Fibroblast of skin of abdomen (primary cell): ENCODE data around the gene NAV2.
A peak's percentile ranks its signal among the peaks of the same experiment; 100 is the strongest.

Experiments
- DNase-seq: peaks from one replicate; pipeline ENCODE4 v3.0.0-alpha.2; 2013

NAV2 gene

DNA sequence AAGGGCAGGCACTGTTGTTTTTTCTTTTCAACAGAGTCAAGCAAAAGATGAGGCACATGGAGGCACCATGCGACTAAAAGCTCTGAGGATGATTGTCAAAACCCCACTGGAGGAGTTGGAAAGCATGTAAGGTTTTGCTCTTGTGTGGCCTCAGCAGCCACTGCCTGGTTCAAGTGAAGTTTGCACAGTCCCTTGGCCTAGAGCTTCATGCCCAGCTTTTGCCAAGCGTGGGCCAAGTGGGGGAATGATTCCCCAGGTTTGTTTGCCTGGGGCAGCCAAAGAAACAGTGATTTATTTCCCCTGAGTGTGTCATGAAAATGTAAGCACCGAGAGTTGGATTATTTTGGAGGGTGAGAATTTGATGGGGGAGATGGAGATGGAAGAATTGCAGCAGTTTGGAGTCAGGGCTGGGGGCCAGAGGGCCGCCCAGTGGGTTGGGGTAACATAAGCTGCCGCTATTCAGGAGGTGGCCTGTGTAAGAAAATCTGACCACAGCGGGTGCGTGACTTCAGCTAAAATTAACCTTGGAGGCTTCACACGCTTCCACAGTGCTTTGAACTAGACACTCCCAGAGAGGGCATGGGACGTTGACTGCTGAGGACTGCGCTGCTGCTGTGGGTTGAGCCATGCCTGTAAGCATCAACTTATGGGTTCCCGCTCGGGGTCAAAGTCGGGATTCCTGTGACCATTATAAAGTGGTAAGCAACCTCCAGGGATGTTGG lies 100.7 kb downstream of the NAV2 start:
- DNase-seq: no peak

DNA sequence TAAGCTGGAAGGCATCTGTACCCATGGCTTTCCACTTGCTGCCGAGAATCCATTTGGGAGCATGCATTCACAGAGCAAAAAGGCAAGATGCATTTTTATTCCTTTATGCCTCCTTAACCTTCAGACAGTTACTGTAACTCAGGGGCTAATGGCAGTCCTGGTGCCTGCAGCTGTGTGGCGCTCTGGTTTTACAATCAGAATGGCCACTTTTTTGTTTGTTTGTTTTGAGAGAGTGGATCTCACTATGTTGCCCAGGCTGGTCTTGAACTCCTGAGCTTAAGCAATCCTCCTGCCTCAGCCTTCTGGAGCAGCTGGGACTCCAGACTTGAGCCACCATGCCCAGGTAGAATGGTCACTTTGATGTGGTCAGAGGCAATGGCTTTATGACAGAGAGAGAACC lies 101.8 kb downstream of the NAV2 start:
- no peak for DNase-seq

DNA sequence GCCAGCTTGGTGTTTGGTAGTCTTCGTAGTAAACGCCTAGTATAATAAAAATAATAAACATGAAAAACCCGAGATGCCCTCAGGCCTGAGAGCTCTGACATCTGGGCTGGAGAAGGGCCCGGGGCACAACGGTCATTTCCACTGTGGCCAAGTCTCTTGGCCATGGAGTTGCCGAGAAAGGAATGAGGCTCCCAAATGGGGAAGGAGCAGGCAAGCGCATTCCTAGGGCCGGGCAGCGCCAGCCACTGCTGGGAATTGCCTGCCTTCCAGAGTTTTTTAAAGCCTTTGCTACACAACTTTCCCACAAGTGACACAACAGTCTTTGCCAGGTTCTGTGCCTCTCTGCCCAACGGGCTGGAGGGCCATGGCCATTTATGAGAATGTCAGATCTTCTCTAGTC lies 103.4 kb downstream of the NAV2 start:
- no peak for DNase-seq

- no peak for DNase-seq
Measured at GRCh38 chr11:19816817-19817216, 104.2 kb downstream of the NAV2 start.

- DNase-seq: no peak
Measured at GRCh38 chr11:19817265-19817851, 104.7 kb downstream of the NAV2 start.

- DNase-seq: no peak
Measured at GRCh38 chr11:19817870-19818269, 105.2 kb downstream of the NAV2 start.

GRCh38 chr11:19818619-19819018 lies 106.0 kb downstream of the NAV2 start:
- DNase-seq: no peak

DNA sequence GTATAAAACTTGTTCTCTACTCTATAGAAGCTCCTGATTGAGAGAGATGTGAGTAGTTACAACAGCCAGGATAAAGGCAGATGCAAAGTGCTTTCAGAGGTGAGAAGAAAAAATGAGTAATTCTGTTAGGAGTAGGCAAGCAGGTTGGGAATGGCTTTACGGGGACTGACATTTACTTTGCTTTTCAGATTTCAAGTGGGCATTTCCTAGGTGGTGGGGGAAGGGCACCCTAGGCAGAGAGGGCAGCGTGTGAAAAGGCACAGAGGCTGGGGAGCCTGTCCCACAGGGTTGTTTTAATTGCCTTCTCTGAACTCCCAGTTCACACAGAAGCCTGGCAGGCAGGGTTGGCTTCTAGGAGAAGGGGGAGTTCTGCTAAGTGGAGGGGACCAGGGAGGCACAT lies 106.5 kb downstream of the NAV2 start:
- DNase-seq: no peak

DNA sequence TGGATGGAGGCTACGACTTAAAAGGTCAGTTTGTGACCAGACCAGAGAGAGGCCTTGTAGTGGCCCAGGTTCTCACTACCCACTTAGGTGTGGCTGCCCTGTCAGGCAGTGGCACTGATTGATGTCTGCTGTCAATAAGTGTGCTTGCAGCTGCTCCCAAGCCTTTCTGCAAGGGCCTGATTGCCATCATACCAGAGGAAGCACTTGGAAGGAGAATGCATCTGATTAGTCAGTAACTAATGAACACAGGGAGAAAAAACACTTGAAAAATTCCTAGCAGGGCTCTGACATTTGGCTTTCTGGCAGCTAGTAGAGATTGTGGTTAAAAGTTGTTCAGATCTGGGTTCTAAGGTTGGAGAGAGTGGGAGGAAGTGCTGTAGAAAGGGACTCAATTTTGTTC lies 107.5 kb downstream of the NAV2 start:
- DNase-seq: peak; percentile 61

GRCh38 chr11:19821412-19821875 lies 108.8 kb downstream of the NAV2 start:
- DNase-seq: no peak

DNA sequence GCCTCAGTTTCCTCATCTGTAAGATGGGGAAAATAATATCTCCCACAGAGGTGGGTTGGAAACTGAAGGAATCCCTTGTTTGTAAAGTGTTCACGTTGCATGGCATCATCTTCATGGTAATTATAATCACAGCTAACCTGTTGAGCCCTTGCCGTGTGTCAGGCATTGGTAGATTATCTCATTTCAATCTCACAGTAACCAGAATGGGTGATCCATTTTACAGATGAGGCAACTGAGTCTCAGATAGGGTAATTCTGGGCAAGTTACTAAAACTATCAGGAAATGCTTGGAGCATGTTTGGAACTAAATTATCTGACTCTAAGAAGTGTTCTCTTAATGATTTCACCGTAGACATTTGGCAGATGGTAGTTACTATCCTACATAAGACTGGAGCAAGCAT lies 109.4 kb downstream of the NAV2 start:
- DNase-seq: no peak

- no peak for DNase-seq
Measured at GRCh38 chr11:19822531-19822930, 109.9 kb downstream of the NAV2 start.

- DNase-seq: no peak
Measured at GRCh38 chr11:19826606-19827005, 114.0 kb downstream of the NAV2 start.

GRCh38 chr11:19827399-19828135 lies 114.9 kb downstream of the NAV2 start:
- DNase-seq: no peak

GRCh38 chr11:19828382-19829108 lies 115.9 kb downstream of the NAV2 start:
- DNase-seq: no peak

DNA sequence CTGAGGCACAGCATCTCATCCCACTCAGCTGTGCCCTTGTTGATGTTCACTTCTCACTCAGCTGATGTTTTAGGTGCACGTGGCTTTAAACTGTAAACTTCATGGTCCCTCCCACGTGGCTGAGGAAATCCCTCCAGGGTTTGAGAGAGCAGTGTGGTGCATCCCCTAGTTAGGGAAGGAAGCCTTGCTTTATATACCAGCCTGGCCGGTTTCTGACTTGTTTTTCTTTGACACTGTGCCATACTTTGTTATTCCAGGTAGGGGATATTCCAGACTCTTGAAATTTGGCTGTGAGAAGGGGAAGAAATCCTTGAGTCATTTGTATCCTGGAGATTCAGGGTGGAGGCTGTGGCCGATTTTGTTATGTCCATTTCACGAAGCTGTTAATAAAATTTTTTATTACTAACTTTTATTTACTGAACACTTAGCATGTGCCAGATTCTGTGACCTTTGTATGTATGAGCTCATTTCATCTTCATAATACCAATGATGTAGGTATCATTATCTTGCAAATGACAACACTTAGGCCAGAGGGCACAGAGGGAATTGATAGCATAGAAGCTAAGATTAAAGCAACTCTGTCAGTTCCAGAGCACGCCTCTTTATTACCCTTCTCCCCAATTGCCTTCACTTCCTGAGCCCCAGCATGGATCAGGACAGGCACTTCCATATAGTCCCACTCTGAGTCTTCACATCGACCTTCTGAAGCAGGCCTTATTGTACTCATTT lies 116.6 kb downstream of the NAV2 start:
- no peak for DNase-seq

- DNase-seq: no peak
Measured at GRCh38 chr11:19832086-19832750, 119.6 kb downstream of the NAV2 start.

- DNase-seq: no peak
Measured at GRCh38 chr11:19832901-19833300, 120.3 kb downstream of the NAV2 start.

GRCh38 chr11:19834771-19835170 lies 122.1 kb downstream of the NAV2 start:
- no peak for DNase-seq

GRCh38 chr11:19836666-19837065 lies 124.0 kb downstream of the NAV2 start:
- DNase-seq: no peak

DNA sequence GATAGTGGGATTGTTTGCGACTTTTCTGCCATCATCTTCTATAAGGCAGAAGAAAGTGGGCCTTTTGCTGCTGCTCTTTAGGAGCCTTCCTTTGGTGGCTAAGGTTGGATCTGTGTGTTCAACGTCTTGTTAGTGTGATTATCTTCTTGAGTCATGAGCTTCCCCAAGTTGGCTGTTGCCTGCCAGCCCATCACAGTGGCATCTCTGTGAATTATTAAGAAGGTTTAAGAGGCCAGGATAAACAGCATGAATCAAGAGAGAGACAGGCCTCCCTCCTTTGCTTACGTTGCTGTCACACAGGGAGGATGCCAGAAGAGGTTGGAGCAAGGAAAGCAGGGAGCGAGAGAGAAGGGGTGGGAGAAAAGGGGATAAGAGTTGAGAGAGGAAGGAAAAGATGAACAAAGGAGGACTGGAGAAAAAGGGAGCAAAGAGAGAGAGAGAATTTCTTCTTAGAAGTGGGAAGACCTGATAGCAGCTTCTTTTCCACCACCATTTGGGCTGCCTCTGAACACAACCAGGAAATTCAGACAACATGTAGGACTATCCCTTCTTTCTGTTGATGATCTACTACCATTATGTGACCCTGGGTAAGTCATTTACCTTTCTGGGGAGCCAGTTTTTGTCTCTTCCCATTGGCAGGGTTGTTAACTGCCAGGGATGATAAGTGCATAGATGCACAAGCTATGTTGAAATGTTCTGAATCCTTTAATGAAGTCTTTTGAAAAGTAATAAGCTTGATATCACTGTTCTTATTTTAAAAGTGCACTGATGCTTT lies 126.5 kb downstream of the NAV2 start:
- DNase-seq: no peak
